GM21576 (cell line): Measurements from ENCODE around the gene GNAQ.
"Not testable (repeated sequence)": the region's sequence is repeated elsewhere in the genome, so short reads cannot be mapped to it uniquely, and the experiment has no call there.

ENCODE experiments used
- ATAC-seq: cut with Tn5 transposase; IDR thresholded peaks from one replicate; pipeline ENCODE4 v1.9.1; 2021; ENCODE audit warnings: mild to moderate bottlenecking, moderate library complexity; ENCODE audit not compliant: unreplicated experiment

The GNAQ gene

DNA sequence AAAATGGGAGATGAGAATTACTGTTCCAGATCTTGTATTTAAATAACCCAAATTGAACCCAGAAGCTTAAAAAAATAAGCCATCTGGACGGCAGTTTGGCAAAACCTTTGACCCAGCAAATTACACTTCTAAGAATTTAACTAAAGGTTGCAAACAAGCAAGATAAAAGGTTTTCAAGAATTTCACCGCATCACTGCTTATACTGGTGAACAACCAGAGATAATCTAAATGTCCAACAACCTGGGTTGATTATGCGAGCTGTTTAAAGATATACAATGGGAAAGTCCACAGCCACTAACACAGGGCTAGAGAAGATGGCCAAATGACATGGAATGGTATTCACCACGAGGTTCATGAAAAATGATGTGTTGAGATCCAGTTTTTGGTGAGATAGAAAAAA is 149.3 kb downstream of the GNAQ start:
- ATAC-seq = no peak

DNA sequence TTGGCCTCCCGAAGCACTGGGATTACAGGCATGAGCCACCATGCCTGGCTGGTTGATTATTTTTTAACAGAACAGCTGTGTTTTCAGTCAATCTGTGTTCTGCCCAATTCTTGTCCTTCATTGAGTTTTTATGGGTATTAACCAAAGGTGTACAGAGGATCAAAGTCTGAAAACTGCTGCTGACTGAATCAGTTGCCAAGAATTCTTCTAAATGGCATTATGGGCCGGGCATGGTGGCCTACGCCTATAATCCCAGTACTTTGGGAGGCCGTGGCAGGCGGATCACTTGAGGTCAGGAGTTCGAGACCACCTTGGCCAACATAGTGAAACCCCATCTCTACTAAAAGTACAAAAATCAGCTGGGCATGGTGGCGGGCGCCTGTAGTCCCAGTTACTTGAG is 150.0 kb downstream of the GNAQ start:
- not testable (repeated sequence) for ATAC-seq

GRCh38 chr9:77881111-77881510 is 150.5 kb downstream of the GNAQ start:
- no peak for ATAC-seq

- ATAC-seq = no peak
These were observed 152.1 kb downstream of the GNAQ start for GRCh38 chr9:77879437-77879943.

DNA sequence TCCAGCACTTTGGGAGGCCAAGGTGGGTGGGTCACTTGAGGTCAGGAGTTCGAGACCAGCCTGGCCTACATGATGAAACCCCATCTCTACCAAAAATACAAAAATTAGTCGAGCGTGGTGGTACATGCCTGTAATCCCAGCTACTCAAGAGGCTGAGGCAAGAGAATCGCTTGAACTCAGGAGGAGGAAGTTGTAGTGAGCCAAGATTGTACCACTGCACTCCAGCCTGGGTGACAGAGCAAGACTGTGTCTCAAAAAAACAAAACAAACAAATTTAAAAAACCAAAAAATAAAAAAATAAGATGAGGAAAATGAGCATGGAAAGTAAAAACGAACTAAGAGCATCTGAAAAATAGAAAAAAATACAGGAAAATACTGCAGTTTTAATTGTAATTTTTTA is 152.8 kb downstream of the GNAQ start:
- ATAC-seq = not testable (repeated sequence)

GRCh38 chr9:77877976-77878375 is 153.6 kb downstream of the GNAQ start:
- ATAC-seq = no peak

DNA sequence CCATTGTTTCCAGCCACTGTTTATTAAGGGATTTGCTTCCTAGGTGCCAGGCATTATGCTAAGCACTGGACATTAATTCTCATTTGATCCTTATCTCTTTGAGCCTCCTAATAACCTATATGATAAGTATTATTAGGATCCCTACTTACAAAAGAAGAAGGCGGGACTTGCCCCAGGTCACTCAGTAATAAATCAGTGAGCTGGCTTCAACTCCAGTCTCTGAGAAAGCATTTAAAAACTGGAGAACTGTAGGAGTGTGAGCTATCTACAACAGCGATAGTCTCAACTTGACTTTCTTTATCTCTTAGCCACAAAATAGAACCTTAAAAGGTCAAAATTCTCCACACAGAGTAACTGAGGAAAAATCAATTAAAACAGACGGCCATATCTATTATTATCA is 155.0 kb downstream of the GNAQ start:
- ATAC-seq = no peak

DNA sequence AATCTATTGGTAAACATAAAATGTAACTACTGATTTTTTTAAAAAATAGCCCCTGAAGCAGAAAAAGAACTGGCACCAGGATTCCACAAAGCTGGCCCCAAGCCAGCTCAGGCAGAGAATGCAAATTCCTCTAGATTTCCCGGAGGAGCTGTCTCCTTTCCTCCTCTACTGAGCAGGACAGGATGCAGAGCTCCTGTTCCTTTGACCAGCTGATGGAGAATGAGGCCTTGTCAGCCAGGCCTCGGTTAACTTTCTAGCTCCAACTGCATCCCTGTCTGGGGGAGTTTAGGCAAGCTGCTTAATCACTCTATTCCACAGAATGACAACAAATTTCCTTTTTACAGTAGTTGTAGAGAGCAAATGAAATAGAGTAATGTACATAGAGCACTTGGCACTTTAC is 155.5 kb downstream of the GNAQ start:
- no peak for ATAC-seq

DNA sequence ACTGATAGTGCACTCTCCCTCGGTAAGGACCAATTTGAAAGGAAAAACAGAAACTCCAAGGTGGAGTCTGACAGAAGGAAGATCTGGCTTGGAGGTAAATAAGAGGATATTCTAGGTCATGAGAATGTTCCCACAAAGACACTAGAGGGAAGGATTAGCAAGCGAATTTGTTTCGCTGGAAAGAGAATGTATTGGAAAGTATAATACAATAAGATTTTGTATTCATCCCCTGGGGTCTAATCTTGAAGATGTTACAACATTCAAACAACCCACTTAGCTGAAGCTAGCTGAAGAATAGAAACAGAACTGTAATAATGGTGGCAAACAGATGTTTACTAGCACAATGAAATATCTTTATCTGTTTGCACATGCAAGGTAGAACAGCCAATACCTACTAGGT is 158.7 kb downstream of the GNAQ start:
- ATAC-seq = no peak

- ATAC-seq = no peak
These were observed 159.4 kb downstream of the GNAQ start for GRCh38 chr9:77872177-77872576.

GRCh38 chr9:77871483-77871882 is 160.1 kb downstream of the GNAQ start:
- ATAC-seq = no peak

- ATAC-seq = no peak
These were observed 164.7 kb downstream of the GNAQ start for GRCh38 chr9:77866878-77867277.

- no peak for ATAC-seq
These were observed 166.1 kb downstream of the GNAQ start for GRCh38 chr9:77865385-77866047.

DNA sequence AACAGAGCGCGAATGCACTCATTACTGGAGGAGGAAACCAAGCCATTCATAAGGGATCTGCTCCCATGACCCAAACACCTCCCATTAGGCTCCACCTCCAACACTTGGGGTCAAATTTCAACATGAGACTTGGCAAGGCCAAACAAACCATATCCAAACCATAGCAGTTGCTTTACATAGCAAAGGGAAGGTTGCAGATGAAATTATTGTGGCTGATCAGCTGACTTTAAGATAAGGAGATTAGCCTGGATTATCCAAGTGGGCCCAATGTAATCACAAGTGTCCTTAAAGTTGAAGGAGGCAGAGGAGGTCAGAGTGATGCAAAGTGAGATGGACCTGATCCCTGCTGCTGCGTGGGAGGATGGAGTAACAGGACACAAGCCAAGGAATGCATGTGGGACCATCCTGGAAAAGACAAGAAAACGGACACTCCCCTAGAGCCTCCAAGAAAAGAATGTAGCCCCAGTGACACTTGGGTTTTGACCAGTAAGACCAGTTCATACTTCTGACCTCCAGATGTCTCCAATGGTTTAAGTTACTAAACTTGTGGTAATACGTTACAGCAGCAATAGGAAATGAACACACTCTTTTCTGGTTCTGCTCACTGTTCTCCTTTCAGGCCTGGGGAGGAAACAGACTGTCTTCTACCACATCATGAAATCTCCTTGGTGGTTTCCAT is 167.3 kb downstream of the GNAQ start:
- no peak for ATAC-seq

DNA sequence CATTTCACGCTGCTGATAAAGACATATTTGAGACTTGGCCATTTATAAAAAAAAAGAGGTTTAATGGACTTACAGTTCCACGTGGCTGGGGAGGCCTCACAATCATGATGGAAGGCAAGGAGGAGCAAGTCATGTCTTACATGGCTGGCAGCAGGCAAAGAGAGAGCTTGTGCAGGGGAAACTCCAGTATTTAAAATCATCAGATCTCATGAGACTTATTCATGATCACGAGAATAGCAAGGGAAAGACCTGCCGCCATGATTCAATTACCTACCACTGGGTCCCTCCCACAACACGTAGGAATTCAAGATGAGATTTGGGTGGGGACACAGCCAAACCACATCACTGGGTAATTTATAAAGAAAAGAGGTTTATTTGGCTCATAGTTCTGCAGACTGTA is 168.0 kb downstream of the GNAQ start:
- not testable (repeated sequence) for ATAC-seq

- not testable (repeated sequence) for ATAC-seq
These were observed 170.7 kb downstream of the GNAQ start for GRCh38 chr9:77860953-77861352.

DNA sequence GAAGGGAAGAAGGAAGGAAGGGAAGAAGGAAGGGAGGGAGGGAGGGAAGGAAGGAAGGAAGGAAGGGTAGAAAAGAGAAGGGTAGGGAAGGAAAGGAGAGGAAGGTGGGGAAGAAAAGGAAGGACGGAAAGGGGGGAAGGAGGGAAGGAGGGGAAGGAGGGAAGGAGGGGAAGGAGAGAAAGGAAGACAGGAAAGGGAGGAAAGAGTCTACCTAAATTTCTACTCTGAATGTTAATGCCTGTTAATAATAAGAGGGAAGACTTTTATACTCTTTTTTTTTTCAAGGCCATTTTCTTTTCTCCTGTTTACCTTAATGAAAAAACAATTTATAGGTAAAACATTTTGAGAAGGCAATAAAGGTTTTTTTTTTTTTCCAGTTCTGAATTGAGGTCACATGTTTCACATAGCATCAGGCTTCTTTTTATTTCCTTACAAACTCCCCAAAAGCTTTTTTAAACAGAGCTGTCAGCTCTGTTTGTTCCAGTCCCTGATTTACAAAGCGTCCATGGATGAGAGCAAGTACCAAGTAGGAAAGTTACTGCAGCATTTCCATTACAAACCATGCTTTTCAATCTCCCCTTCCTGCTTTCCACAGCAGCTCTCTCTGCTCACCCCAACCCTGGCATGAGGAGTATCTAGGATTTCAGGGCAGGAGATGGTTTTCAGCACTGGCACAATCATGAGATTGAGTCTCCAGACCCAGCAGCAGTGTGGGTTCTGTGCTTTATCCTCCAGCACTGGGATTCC is 173.9 kb downstream of the GNAQ start:
- ATAC-seq = no peak

DNA sequence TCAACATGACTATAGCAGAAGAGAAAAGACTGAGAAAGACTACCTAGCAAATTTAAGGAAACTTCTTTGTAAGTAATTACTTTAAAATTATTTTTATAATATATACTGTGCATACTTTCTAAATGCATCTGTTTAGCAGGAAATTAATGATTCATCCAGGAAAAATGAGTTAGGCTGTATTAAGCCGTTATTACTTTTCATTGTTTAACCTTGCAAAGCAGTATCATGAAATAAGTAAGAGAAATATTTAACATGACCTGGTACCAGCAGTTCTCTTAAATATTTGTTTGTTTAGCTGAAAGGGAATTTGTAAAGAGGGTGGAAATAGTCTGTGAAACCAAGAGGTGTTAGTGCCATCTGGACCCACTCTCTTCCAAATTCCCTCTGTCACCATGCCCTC is 175.0 kb downstream of the GNAQ start:
- no peak for ATAC-seq

DNA sequence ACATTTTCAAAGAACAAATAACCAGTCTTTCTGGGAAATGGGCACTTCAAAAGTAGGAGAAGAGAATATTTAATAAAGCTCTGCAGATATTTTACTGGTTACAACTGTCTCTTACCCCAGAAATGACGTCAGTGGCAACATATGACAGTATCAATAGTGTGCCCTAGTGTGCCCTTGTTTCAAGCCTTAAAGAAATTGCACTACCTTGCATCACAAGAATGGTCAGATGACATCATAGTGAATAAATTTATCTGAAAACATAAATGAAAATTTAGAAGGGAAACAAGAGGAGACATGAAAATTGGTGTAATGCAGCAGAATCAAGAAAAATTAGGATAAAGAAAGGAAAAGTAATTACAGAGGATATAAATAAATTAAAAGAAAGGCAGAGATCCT is 176.7 kb downstream of the GNAQ start:
- no peak for ATAC-seq

GRCh38 chr9:77854258-77854915 is 177.2 kb downstream of the GNAQ start:
- ATAC-seq = no peak

- no peak for ATAC-seq
These were observed 177.9 kb downstream of the GNAQ start for GRCh38 chr9:77853716-77854115.
